Colonic mucosa (tissue), 4 donors: ENCODE data around the gene ZNF780B. TPM values are rescaled to one million over a fixed set of nuclear protein-coding genes. Genes with fewer than 3 reads are reported as not detected.

ENCODE experiments used
- DNase-seq: peaks from one replicate; pipeline ENCODE4 v3.0.0-alpha.2; 2020
- H3K27ac ChIP-seq: fragments of 200-600 bp; one replicate; pipeline ENCODE4 v1.8.0; 2021
- H3K27me3 ChIP-seq: fragments of 200-600 bp; one replicate; pipeline ENCODE4 v1.8.0; 2021
- H3K36me3 ChIP-seq: fragments of 200-600 bp; one replicate; pipeline ENCODE4 v1.8.0; 2021
- H3K4me1 ChIP-seq: fragments of 200-600 bp; one replicate; pipeline ENCODE4 v1.8.0; 2021; ENCODE audit warnings: mild to moderate bottlenecking
- H3K4me3 ChIP-seq: fragments of 200-600 bp; one replicate; pipeline ENCODE4 v1.8.0; 2021
- H3K9ac ChIP-seq, 2 donors: one replicate each; pipeline ENCODE4 v1.7.0; 2013; ENCODE audit warnings: control low read depth in 2 of 2, low read depth in 2 of 2, low read length in 2 of 2
- H3K9me3 ChIP-seq: fragments of 200-600 bp; one replicate; pipeline ENCODE4 v1.8.0; 2021
- CTCF ChIP-seq: fragments of 200-600 bp; IDR thresholded peaks from one replicate; pipeline ENCODE4 v1.8.0; 2022; ENCODE audit warnings: antibody characterized with exemption, mild to moderate bottlenecking
- intact Hi-C: fragments of 100-400 bp; cut with DNase I; formaldehyde crosslinking; loops from one replicate; pipeline ENCODE4 v1.14.1; 2022
- total RNA-seq, 2 donors: library from RNA; stranded (reverse); fragmentation: NEBNext Ultra II Directional in 1 of 2; extraction: Animal tissue kit (Norgen Biotek cat#: 25700) in 1 of 2; gene quantifications; one replicate each; pipeline ENCODE4 v1.2.1, GENCODE V29; 2021
- donor health status: healthy.
- donor health status: DM: no; HTN: no; CAD: no.
- donor health status: DM: no; HTN: no; CAD: no.

The ZNF780B gene
- 10 to 100 TPM; 14.3 to 21.7 TPM for total RNA-seq

- Histone ChIP-seq H3K27ac (peak within 1 kb of the TSS; percentile 10), H3K9ac (peak within 1 kb of the TSS; percentile 64 to 90), H3K4me1 (peaks cover 5% of the 10 kb centered on the region), H3K27me3 (no peaks in the 10 kb centered on the region), H3K4me3 (peak within 1 kb of the TSS; percentile 67), H3K36me3 (no peaks in the 10 kb centered on the region), H3K9me3 (no peaks in the 10 kb centered on the region)
- DNase-seq: peak; percentile 85
- intact Hi-C loops: no loop called here
- no peak for TF ChIP-seq CTCF
These were observed at the start of gene ZNF780B for GRCh38 chr19:40055832-40056504. Gene ZNF780B (minus strand): TSS chr19:40056231. CDS start chr19:40050332, 5,899 bp downstream.

GRCh38 chr19:40104754-40105153, 48.7 kb upstream of the ZNF780B start:
- H3K4me1 ChIP-seq: no peaks in the 10 kb centered on the region
- no peak overlapping the region for H3K27ac ChIP-seq
- H3K9ac ChIP-seq: no peak overlapping the region
- DNase-seq: no peak
- no peak overlapping the region for H3K4me3 ChIP-seq
- H3K36me3 ChIP-seq: no peaks in the 10 kb centered on the region
- H3K9me3 ChIP-seq: no peaks in the 10 kb centered on the region
- TF ChIP-seq CTCF: no peak
- intact Hi-C loops: no loop called here
- H3K27me3 ChIP-seq: no peaks in the 10 kb centered on the region

- intact Hi-C loops: no loop called here
- H3K27me3 ChIP-seq: no peaks in the 10 kb centered on the region
- H3K4me3 ChIP-seq: no peak overlapping the region
- H3K4me1 ChIP-seq: no peaks in the 10 kb centered on the region
- H3K9me3 ChIP-seq: no peaks in the 10 kb centered on the region
- H3K36me3 ChIP-seq: no peaks in the 10 kb centered on the region
- DNase-seq: no peak
- TF ChIP-seq CTCF: no peak
- H3K27ac ChIP-seq: no peak overlapping the region
- no peak overlapping the region for H3K9ac ChIP-seq
These were observed 47.6 kb upstream of the ZNF780B start for GRCh38 chr19:40103600-40103999.

- DNase-seq: no peak
- TF ChIP-seq CTCF: no peak
- no peaks in the 10 kb centered on the region for H3K27me3 ChIP-seq
- no peak overlapping the region for H3K4me3 ChIP-seq
- no peaks in the 10 kb centered on the region for H3K36me3 ChIP-seq
- H3K9me3 ChIP-seq: no peaks in the 10 kb centered on the region
- H3K27ac ChIP-seq: no peak overlapping the region
- H3K9ac ChIP-seq: no peak overlapping the region
- no peaks in the 10 kb centered on the region for H3K4me1 ChIP-seq
- intact Hi-C loops: no loop called here
These were observed 45.8 kb upstream of the ZNF780B start for GRCh38 chr19:40101813-40102212.

- TF ChIP-seq CTCF: no peak
- H3K9me3 ChIP-seq: no peaks in the 10 kb centered on the region
- no peak overlapping the region for H3K4me3 ChIP-seq
- intact Hi-C loops: no loop called here
- H3K4me1 ChIP-seq: no peaks in the 10 kb centered on the region
- H3K9ac ChIP-seq: no peak overlapping the region
- H3K27me3 ChIP-seq: no peaks in the 10 kb centered on the region
- no peaks in the 10 kb centered on the region for H3K36me3 ChIP-seq
- no peak overlapping the region for H3K27ac ChIP-seq
- no peak for DNase-seq
These were observed 37.4 kb upstream of the ZNF780B start for GRCh38 chr19:40093416-40093815.
